Neural crest cell (in vitro differentiated cells): Measurements from ENCODE around the gene CERS3. TPM values are rescaled to one million over a fixed set of nuclear protein-coding genes. Genes with fewer than 3 reads are reported as not detected.

Source experiments
- DNase-seq: peaks from one replicate; pipeline ENCODE4 v3.0.0; 2021; ENCODE audit warnings: low read depth, mixed read lengths, low spot score
- H3K27ac Mint-ChIP-seq: one replicate; pipeline ENCODE4 v1.8.0; 2021; ENCODE audit warnings: mild to moderate bottlenecking, mixed read lengths; ENCODE audit not compliant: unreplicated experiment
- H3K27me3 Mint-ChIP-seq: 2 replicates; pipeline ENCODE4 v1.8.0; 2021; ENCODE audit warnings: low read depth, mild to moderate bottlenecking, mixed read lengths
- H3K36me3 Mint-ChIP-seq: 2 replicates; pipeline ENCODE4 v1.8.0; 2021; ENCODE audit warnings: low read depth, mild to moderate bottlenecking, mixed read lengths
- H3K4me1 Mint-ChIP-seq: 2 replicates; pipeline ENCODE4 v1.8.0; 2021; ENCODE audit warnings: mixed read lengths
- H3K4me3 Mint-ChIP-seq: one replicate; pipeline ENCODE4 v1.8.0; 2021; ENCODE audit warnings: mild to moderate bottlenecking, mixed read lengths
- H3K9me3 Mint-ChIP-seq: 2 replicates; pipeline ENCODE4 v1.8.0; 2021; ENCODE audit warnings: mixed read lengths
- total RNA-seq: library from RNA; stranded (reverse); gene quantifications from 2 replicates; pipeline ENCODE4 v1.2.1, GENCODE V29; 2021
- TF ChIP-seq, protein P1 (sequence below): fragments of 200-600 bp; sonication (generic); conservative IDR thresholded peaks from 2 replicates; pipeline ENCODE4 v1.5.0; 2021; ENCODE audit warnings: antibody characterized with exemption, mild to moderate bottlenecking

The CERS3 gene
- total RNA-seq, 1 donor from 2014 or later, result 0.26 TPM

DNA sequence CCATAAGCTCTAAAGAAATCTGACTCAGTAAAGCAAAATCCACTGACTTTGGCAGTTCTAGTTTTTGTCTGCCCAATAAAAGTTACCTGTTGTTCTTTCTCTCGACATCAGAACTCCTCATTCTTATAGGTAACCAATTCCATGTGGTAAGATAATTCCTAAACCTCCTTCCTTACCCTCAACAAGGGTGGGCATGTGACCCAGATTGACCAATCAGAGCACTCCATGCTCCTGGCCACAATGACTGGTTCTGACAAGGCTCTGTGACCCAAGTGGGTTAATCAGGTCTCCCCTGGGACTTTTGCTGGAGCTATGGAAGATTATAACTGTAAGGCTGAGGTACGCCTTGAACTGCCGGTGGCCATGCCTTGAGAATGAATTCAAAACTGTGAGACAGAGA lies 41.5 kb upstream of the CERS3 start:
- Mint-ChIP-seq H3K4me3 (no peak overlapping the region), H3K36me3 (peaks cover 9% of the 10 kb centered on the region), H3K27me3 (no peaks in the 10 kb centered on the region), H3K9me3 (no peaks in the 10 kb centered on the region), H3K27ac (no peak overlapping the region), H3K4me1 (no peaks in the 10 kb centered on the region)
- DNase-seq, result no peak
- TF ChIP-seq, protein P1, sequence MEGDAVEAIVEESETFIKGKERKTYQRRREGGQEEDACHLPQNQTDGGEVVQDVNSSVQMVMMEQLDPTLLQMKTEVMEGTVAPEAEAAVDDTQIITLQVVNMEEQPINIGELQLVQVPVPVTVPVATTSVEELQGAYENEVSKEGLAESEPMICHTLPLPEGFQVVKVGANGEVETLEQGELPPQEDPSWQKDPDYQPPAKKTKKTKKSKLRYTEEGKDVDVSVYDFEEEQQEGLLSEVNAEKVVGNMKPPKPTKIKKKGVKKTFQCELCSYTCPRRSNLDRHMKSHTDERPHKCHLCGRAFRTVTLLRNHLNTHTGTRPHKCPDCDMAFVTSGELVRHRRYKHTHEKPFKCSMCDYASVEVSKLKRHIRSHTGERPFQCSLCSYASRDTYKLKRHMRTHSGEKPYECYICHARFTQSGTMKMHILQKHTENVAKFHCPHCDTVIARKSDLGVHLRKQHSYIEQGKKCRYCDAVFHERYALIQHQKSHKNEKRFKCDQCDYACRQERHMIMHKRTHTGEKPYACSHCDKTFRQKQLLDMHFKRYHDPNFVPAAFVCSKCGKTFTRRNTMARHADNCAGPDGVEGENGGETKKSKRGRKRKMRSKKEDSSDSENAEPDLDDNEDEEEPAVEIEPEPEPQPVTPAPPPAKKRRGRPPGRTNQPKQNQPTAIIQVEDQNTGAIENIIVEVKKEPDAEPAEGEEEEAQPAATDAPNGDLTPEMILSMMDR, result no peak

DNA sequence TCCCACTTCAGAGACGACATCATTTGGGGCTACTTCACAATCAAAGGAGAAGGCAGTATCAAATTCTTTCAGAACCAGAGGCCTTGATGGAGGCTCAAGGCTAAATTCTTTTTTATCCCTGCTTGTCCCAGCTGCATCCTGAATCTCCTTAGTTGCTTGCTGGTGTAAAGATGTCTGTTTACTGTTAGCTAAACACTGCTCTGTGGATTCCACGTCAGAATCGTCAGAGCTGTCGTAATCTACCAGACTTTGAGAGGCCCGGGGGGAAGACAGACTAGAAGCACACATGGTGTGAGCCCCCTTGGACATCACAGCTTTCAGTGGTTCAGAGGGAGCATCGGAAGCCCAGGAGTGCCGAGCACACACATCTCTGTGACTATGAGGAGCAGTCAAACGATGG lies 40.6 kb upstream of the CERS3 start:
- Mint-ChIP-seq H3K36me3 (peaks cover 9% of the 10 kb centered on the region), H3K27ac (no peak overlapping the region), H3K4me3 (no peak overlapping the region), H3K4me1 (no peaks in the 10 kb centered on the region), H3K27me3 (no peaks in the 10 kb centered on the region), H3K9me3 (no peaks in the 10 kb centered on the region)
- TF ChIP-seq, protein P1, result no peak
- no peak for DNase-seq

DNA sequence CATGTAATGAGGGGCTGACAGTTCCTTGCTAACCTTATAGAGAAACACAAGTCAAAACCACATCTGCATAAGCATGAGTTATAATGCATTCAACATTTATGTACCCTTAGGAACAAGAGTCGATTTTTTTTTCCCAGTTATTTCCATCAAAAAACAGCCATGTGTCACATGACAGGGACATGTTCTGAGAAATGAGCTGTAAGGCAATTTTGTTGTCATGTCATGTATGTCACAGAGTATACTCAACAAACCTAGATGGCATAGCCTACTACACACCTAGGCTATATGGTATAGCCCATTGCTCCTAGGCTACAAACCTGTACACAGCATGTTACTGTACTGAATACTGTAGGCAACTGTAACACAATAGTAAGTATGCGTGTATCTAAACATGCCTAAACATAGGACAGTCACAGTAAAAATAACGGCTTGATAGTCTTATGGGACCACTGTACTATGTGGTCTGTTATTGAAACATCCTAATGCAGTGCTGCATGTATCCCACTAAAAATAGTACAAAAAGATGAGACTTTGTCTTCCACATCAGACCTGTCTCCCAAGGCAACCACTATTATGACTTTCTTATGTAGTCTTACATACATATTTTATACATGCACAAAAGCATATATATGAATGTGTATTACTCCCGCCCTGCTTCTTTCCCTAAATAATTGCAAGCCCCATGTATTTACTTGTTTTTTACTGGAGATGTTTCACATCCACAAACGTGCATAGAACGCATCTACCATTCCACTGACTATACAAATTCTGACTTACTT lies 38.3 kb upstream of the CERS3 start:
- no peak for DNase-seq
- H3K9me3 Mint-ChIP-seq, result no peaks in the 10 kb centered on the region
- H3K27me3 Mint-ChIP-seq, result no peaks in the 10 kb centered on the region
- H3K4me3 Mint-ChIP-seq, result no peak overlapping the region
- peaks cover 6% of the 10 kb centered on the region for H3K36me3 Mint-ChIP-seq
- H3K27ac Mint-ChIP-seq, result no peak overlapping the region
- TF ChIP-seq, protein P1, result no peak
- H3K4me1 Mint-ChIP-seq, result no peaks in the 10 kb centered on the region

DNA sequence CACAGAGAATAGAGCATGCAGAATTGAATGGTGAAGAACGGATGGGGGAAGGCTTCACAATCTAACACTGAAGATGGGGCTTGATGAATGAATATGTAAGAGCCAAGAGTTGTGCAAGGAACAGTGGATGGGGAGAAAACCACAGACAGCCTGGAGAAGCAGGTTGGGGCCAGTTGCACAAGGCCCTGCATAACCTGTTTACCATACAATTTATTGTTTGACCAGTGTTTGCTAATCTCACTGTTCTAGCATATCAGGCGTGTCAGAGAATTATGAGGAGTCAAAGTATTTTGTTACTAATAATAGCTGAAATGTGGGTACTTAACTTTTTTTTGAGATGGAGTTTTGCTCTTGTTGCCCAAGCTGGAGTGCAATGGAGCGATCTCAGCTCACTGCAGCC lies 36.8 kb upstream of the CERS3 start:
- H3K4me3 Mint-ChIP-seq, result no peak overlapping the region
- no peaks in the 10 kb centered on the region for H3K4me1 Mint-ChIP-seq
- no peak overlapping the region for H3K27ac Mint-ChIP-seq
- TF ChIP-seq, protein P1, result no peak
- no peak for DNase-seq
- H3K27me3 Mint-ChIP-seq, result no peaks in the 10 kb centered on the region
- H3K9me3 Mint-ChIP-seq, result no peaks in the 10 kb centered on the region
- H3K36me3 Mint-ChIP-seq, result peaks cover 6% of the 10 kb centered on the region

DNA sequence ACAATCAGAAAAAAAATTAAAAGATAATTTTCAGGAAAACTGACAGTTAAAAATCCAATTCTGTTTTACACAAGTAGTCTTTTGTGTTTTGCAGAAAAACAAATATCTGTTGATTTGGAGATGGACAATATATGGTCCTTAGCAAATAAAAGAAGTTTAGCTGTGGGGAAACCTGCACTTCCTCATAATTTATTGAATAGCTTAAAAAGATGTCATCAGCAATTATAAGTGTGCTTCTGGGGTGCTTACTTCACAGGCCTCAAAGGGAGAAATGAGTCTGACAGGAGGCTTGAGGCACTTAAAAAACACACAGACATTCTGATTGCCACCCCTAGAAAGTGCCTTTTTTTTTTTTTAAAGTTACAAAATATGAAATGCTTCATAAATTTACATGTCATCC lies 31.6 kb upstream of the CERS3 start:
- Mint-ChIP-seq H3K4me3 (no peak overlapping the region), H3K27ac (no peak overlapping the region), H3K36me3 (peaks cover 13% of the 10 kb centered on the region), H3K27me3 (no peaks in the 10 kb centered on the region), H3K9me3 (peaks cover 2% of the 10 kb centered on the region), H3K4me1 (no peaks in the 10 kb centered on the region)
- no peak for DNase-seq
- TF ChIP-seq, protein P1, result no peak
